H9 (cell line): ENCODE measurements around the gene BBS4. TPM values are rescaled to one million over a fixed set of nuclear protein-coding genes. Genes with fewer than 3 reads are reported as not detected.

Source experiments
- DNase-seq: peaks from one replicate; pipeline ENCODE4 v3.0.0-alpha.2; 2017
- H2AFZ ChIP-seq: one replicate; pipeline ENCODE4 v1.6.1; 2013; ENCODE audit warnings: mild to moderate bottlenecking, low read length, control low read depth, moderate library complexity
- H2AK5ac ChIP-seq: 2 replicates; pipeline ENCODE4 v1.6.1; 2013; ENCODE audit warnings: low read length, control low read depth, mixed read lengths; ENCODE audit not compliant: insufficient read length
- H2BK120ac ChIP-seq: one replicate; pipeline ENCODE4 v1.6.1; 2013; ENCODE audit warnings: low read depth, mild to moderate bottlenecking, low read length, control low read depth, inconsistent platforms; ENCODE audit not compliant: poor library complexity, severe bottlenecking
- H2BK12ac ChIP-seq: 2 replicates; pipeline ENCODE4 v1.6.1; 2013; ENCODE audit warnings: low read length, control low read depth, mixed read lengths, low read depth; ENCODE audit not compliant: insufficient read length
- H2BK15ac ChIP-seq: 2 replicates; pipeline ENCODE4 v1.6.1; 2013; ENCODE audit warnings: low read depth, low read length, control low read depth
- H2BK20ac ChIP-seq: one replicate; pipeline ENCODE4 v1.6.1; 2013; ENCODE audit warnings: low read depth, mild to moderate bottlenecking, low read length, control low read depth, inconsistent platforms; ENCODE audit not compliant: poor library complexity, severe bottlenecking
- H2BK5ac ChIP-seq: 2 replicates; pipeline ENCODE4 v1.6.1; 2013; ENCODE audit warnings: low read length, control low read depth, mixed read lengths; ENCODE audit not compliant: insufficient read length
- H3K14ac ChIP-seq: 2 replicates; pipeline ENCODE4 v1.6.1; 2013; ENCODE audit warnings: low read length, control low read depth; ENCODE audit not compliant: insufficient read depth
- H3K18ac ChIP-seq: 2 replicates; pipeline ENCODE4 v1.6.1; 2013; ENCODE audit warnings: low read depth, mild to moderate bottlenecking, mixed read lengths, low read length, control low read depth; ENCODE audit not compliant: insufficient read length
- H3K23ac ChIP-seq: 2 replicates; pipeline ENCODE4 v1.6.1; 2013; ENCODE audit warnings: low read length, control low read depth, mixed read lengths, low read depth; ENCODE audit not compliant: insufficient read length
- H3K23me2 ChIP-seq: 2 replicates; pipeline ENCODE4 v1.6.1; 2013; ENCODE audit warnings: low read depth, mild to moderate bottlenecking, mixed read lengths, low read length, control low read depth; ENCODE audit not compliant: insufficient read length, poor library complexity, severe bottlenecking
- H3K27ac ChIP-seq: 2 replicates; pipeline ENCODE4 v1.5.1; 2013; ENCODE audit warnings: low read length, control low read depth, mixed read lengths, low read depth; ENCODE audit not compliant: insufficient read length
- H3K27me3 ChIP-seq: 2 replicates; pipeline ENCODE4 v1.6.1; 2013; ENCODE audit warnings: low read length, control low read depth, inconsistent platforms; ENCODE audit not compliant: insufficient read depth
- H3K4ac ChIP-seq: 2 replicates; pipeline ENCODE4 v1.6.1; 2013; ENCODE audit warnings: low read depth, mild to moderate bottlenecking, control low read depth, inconsistent platforms, low read length, moderate library complexity
- H3K4me1 ChIP-seq: 2 replicates; pipeline ENCODE4 v1.6.1; 2013; ENCODE audit warnings: low read length, control low read depth, inconsistent platforms; ENCODE audit not compliant: insufficient read depth
- H3K4me2 ChIP-seq: 2 replicates; pipeline ENCODE4 v1.6.1; 2013; ENCODE audit warnings: low read length, control low read depth, mixed read lengths; ENCODE audit not compliant: insufficient read length, insufficient read depth
- H3K56ac ChIP-seq: 2 replicates; pipeline ENCODE4 v1.6.1; 2013; ENCODE audit warnings: low read depth, mild to moderate bottlenecking, mixed read lengths, low read length, control low read depth; ENCODE audit not compliant: insufficient read length
- H3K79me1 ChIP-seq: 2 replicates; pipeline ENCODE4 v1.6.1; 2013; ENCODE audit warnings: low read depth, mild to moderate bottlenecking, moderate library complexity, low read length, control low read depth, inconsistent platforms; ENCODE audit not compliant: insufficient read depth, poor library complexity, severe bottlenecking
- H3K79me2 ChIP-seq: 2 replicates; pipeline ENCODE4 v1.6.1; 2013; ENCODE audit warnings: low read length, control low read depth, inconsistent platforms; ENCODE audit not compliant: insufficient read depth
- H3K9ac ChIP-seq: 2 replicates; pipeline ENCODE4 v1.6.1; 2013; ENCODE audit warnings: low read length, control low read depth, mixed read lengths; ENCODE audit not compliant: insufficient read length; ENCODE audit errors: extremely low read depth
- H3K9me3 ChIP-seq: one replicate; pipeline ENCODE4 v1.6.1; 2013; ENCODE audit warnings: low read depth, low read length, inconsistent platforms; ENCODE audit not compliant: control insufficient read depth
- H3T11ph ChIP-seq: one replicate; pipeline ENCODE4 v1.6.1; 2013; ENCODE audit warnings: mild to moderate bottlenecking, low read length, control low read depth, inconsistent platforms
- H4K20me1 ChIP-seq: one replicate; pipeline ENCODE4 v1.6.1; 2013; ENCODE audit not compliant: control insufficient read depth, insufficient read length, insufficient read depth
- H4K5ac ChIP-seq: 2 replicates; pipeline ENCODE4 v1.6.1; 2013; ENCODE audit warnings: low read depth, mild to moderate bottlenecking, mixed read lengths, low read length, control low read depth; ENCODE audit not compliant: insufficient read length
- H4K8ac ChIP-seq: replicated peaks from 2 replicates; pipeline ENCODE4 v1.6.1; 2013; ENCODE audit warnings: low read length, control low read depth, mixed read lengths, low read depth; ENCODE audit not compliant: insufficient read length
- H4K91ac ChIP-seq: 2 replicates; pipeline ENCODE4 v1.6.1; 2013; ENCODE audit warnings: low read depth, mild to moderate bottlenecking, moderate library complexity, mixed read lengths, low read length, control low read depth; ENCODE audit not compliant: insufficient read length
- H3K27ac Mint-ChIP-seq, 3 experiments: 2 replicates in 2 of 3; 3 replicates in 1 of 3; pipeline ENCODE4 v1.8.0; 2020 to 2021; ENCODE audit warnings: mixed read lengths in 3 of 3, mild to moderate bottlenecking in 1 of 3, moderate library complexity in 1 of 3
- H3K27me3 Mint-ChIP-seq: 2 replicates; pipeline ENCODE4 v1.8.0; 2021; ENCODE audit warnings: low read depth, mild to moderate bottlenecking, moderate library complexity, mixed read lengths
- H3K36me3 Mint-ChIP-seq, 3 experiments: 2 replicates in 2 of 3; 3 replicates in 1 of 3; pipeline ENCODE4 v1.8.0; 2020 to 2021; ENCODE audit warnings: low read depth in 3 of 3, mixed read lengths in 3 of 3; ENCODE audit not compliant: insufficient read depth in 1 of 3
- H3K4me1 Mint-ChIP-seq, 2 experiments: 2 replicates each; pipeline ENCODE4 v1.8.0; 2020; ENCODE audit warnings: mixed read lengths in 2 of 2
- H3K4me3 Mint-ChIP-seq, 2 experiments: 2 replicates in 1 of 2; 3 replicates in 1 of 2; pipeline ENCODE4 v1.8.0; 2020 to 2021; ENCODE audit warnings: mild to moderate bottlenecking in 2 of 2, mixed read lengths in 2 of 2, moderate library complexity in 1 of 2
- H3K9me3 Mint-ChIP-seq, 2 experiments: 2 replicates in 1 of 2; 3 replicates in 1 of 2; pipeline ENCODE4 v1.8.0; 2020; ENCODE audit warnings: mild to moderate bottlenecking in 2 of 2, mixed read lengths in 2 of 2, moderate library complexity in 1 of 2
- CTCF ChIP-seq: fragments of 200-600 bp; sonication (generic); conservative IDR thresholded peaks from 3 replicates; pipeline ENCODE4 v1.8.0; 2021; ENCODE audit warnings: antibody characterized with exemption, mild to moderate bottlenecking
- WGBS: extraction: QIAGEN DNeasy Blood & Tissue Kit; methylation state at CpG from one replicate; pipeline ENCODE4 v1.1.7; 2013; ENCODE audit warnings: missing lambda C conversion rate, low lambda C conversion rate, mixed read lengths; ENCODE audit not compliant: insufficient read length; ENCODE audit errors: extremely low coverage; 5-methylcytosine and 5-hydroxymethylcytosine counted together
- total RNA-seq: library from RNA; stranded (reverse); gene quantifications from 2 replicates; pipeline ENCODE4 v1.2.1, GENCODE V29; 2021

Gene BBS4
- total RNA-seq, 1 experiment from 2014 or later: 27.3 TPM

- no peak overlapping the region for H4K91ac ChIP-seq
- no peak overlapping the region for H3K4me3 Mint-ChIP-seq
- H3K18ac ChIP-seq: no peak overlapping the region
- no peak overlapping the region for H2BK15ac ChIP-seq
- H4K5ac ChIP-seq: no peak overlapping the region
- H3K27me3 ChIP-seq: no peaks in the 10 kb centered on the region
- no peak overlapping the region for H2BK120ac ChIP-seq
- WGBS: no CpG with 5 or more reads among the region's 2 CpGs
- no peak overlapping the region for H3K9ac ChIP-seq
- peaks cover 31 to 61% (median 53%) of the 10 kb centered on the region in 3 experiments for H3K36me3 Mint-ChIP-seq
- H3K23ac ChIP-seq: no peak overlapping the region
- no peak overlapping the region for H2BK5ac ChIP-seq
- no peak for DNase-seq
- no peak overlapping the region for H3K14ac ChIP-seq
- no peak overlapping the region for H3T11ph ChIP-seq
- no peaks in the 10 kb centered on the region for H3K79me1 ChIP-seq
- H2BK20ac ChIP-seq: no peak overlapping the region
- no peak overlapping the region for H2AK5ac ChIP-seq
- H3K9me3 ChIP-seq: no peaks in the 10 kb centered on the region
- H2AFZ ChIP-seq: no peak overlapping the region
- H3K23me2 ChIP-seq: no peaks in the 10 kb centered on the region
- no peak overlapping the region for H3K56ac ChIP-seq
- H3K4me2 ChIP-seq: no peak overlapping the region
- H4K8ac ChIP-seq: no peak overlapping the region
- TF ChIP-seq CTCF: no peak
- no peaks in the 10 kb centered on the region for H3K9me3 Mint-ChIP-seq
- no peaks in the 10 kb centered on the region for H4K20me1 ChIP-seq
- no peaks in the 10 kb centered on the region for H3K79me2 ChIP-seq
- H3K27ac ChIP-seq: no peak overlapping the region
- no peaks in the 10 kb centered on the region for H3K4me1 Mint-ChIP-seq
- H3K4ac ChIP-seq: no peak overlapping the region
- no peak overlapping the region for H2BK12ac ChIP-seq
- H3K27ac Mint-ChIP-seq: no peak overlapping the region
- no peaks in the 10 kb centered on the region for H3K27me3 Mint-ChIP-seq
- no peaks in the 10 kb centered on the region for H3K4me1 ChIP-seq
These were observed 49.1 kb downstream of the BBS4 start for GRCh38 chr15:72735111-72735510.
